Stimulated activated CD4-positive, alpha-beta T cell treated with anti-CD3 and anti-CD28 coated beads, TNF-alpha, amount 100 ng/mL, for 4 hours (primary cell): ENCODE results near the gene GABBR2.

Experiments
- DNase-seq, 3 experiments: peaks; one replicate each; pipeline ENCODE4 v3.0.0-alpha.2; 2020; ENCODE audit warnings: low read depth in 3 of 3

GABBR2 gene

DNA sequence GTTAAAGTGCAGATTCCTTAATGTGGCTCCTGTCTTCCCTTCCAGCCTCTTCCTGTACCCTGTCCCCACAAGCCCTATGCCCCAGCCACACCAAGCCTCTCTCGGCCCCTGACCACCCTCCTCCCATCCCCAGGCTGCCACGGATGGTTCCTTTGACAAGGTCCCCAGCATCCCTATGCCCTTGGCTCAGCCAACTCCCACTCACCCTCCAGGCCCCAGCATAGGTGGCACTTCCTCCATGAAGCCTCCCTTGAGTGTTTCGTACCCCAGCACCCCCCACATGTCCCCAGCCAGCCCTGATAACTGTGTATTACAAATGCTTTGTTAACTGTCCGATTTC is 337.8 kb downstream of the GABBR2 start:
- DNase-seq, result no peak

- no peak for DNase-seq
Measured at GRCh38 chr9:98370300-98370975, 338.3 kb downstream of the GABBR2 start.

DNA sequence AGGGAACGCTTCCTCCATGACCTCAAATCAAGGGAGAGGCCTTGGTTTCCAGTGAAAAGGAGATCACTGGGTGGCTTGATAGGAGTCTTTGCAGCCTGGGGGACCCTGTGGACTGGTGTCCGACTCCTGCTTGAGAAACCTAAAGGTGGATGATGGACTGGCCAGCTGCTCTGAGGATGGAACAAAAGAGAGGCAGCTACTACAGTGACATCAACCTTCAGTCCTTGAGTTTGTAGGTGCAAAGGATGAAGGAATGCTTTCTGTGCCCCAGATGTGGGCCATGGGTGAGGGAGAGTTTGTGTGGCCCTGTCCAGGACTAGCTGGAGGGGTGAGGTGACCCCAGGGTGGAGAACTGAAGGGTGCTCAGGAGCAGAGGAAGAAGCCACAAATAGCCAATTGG is 338.8 kb downstream of the GABBR2 start:
- DNase-seq, result no peak

DNA sequence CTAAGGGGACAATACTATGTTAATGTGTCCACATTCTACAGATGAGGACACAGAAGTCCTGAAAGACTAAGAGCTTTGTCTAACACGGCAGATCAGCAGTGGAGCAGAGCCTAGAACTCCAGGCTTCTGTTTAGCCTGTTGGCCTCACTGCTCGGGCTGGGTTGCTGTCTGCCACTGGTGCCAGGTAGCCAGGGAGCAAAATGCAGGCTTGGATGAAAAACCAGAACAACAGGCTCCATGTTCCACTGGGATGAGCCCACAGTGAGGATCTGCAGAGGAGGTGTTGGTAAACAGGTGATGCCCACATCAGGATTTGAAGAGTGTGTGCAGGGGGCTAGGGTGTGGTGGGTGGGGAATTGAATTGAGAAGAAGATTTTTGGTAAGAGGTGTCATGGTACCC is 339.3 kb downstream of the GABBR2 start:
- DNase-seq, result no peak

GRCh38 chr9:98369066-98369425 is 339.7 kb downstream of the GABBR2 start:
- DNase-seq, result no peak

DNA sequence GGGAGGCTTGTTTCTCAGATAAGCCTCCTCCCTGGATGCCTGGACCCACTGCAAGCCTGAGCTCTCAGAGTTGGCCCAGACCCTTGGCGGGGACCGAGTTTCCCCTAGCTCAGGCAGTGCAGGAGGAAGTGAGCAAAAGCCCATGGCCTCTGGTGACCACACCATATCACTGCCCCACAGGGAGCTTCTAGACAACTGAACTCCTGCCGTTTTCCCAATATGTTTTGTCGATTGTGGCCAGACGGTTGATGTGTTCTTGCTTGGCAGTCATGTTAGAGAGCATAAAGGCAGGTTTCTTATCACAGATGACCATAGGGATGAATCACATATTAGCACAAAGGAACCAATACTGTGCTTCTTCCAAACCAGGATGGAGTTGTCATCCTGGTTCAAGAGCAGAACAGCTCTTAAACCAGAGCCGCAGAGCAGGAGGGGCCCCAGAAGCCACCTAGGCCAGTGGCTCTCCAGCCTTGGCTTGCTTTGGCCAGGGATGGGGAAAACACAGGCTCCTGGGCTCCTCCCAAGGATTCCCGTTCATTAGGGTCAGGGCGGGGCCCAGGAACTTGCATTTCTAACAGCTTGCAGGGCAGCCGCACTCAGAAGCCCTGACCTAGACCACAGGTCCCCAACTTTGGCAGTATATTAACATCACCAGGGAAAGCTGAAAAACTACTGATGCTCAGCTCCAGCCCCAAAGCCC is 340.2 kb downstream of the GABBR2 start:
- DNase-seq, result no peak

GRCh38 chr9:98367923-98368322 is 340.8 kb downstream of the GABBR2 start:
- DNase-seq, result no peak

DNA sequence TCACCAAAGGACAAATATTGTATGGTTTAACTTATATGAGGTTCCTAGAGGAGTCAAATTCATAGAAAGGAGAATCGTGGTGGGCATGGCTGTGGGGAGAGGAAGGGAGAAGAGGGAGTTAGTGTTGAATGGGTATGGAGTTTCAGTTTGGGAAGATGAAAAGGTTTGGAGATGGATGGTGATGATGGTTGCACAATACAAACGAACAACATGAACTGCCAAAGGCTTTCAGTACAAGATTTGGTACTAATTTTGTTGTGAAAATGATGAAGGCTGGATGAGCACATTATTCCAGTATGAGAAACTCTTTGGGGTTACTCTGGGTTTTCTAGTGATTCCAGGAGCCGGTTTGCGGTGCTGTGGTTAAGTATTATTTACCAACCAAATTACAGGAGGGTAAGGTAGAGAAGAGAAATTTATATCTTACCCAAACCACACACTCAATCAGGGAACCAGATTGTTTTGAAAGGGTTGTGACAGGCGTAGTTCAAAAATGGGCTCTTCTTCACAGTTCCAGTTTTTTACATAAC is 341.3 kb downstream of the GABBR2 start:
- no peak for DNase-seq

DNA sequence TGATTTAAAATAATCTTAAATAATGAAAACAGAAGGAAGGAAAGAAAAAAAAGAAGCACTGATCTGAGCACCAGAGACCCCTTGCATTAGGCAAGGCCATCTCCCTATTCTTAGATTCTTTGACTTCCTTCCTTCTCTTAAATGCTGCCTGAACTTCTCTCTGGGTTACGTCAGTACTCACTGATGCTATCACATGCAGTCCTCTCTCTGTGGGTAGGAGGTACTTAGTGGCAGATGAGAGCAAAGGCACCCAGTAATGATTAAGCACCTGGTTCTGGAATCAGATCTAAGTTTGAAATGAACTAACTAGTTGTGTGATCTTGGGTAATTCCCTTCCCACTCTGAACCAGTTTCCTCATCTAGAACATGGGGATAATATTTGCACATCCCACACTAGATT is 343.0 kb downstream of the GABBR2 start:
- no peak for DNase-seq

- no peak for DNase-seq
Measured at GRCh38 chr9:98365227-98365669, 343.5 kb downstream of the GABBR2 start.

DNA sequence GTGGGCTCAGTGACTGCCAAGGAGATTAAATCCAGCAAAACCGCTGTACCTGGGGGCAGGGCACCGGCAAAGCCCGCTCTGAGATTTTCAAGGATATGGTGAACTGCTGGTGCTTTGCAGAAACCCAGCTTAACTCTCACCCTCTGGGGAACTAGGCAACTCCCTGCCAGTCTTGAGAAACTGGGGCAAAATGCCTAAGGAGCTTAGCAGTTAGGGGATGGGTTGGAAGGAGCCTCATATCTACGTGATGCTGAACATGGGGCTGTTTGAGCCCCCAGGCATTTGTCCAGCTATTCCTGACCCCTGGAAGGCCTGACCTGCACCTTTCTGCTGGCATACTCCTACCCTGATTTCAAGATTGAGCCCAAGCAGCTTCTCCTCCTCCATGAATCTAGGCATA is 344.6 kb downstream of the GABBR2 start:
- DNase-seq, result no peak

- no peak for DNase-seq
Measured at GRCh38 chr9:98363644-98364043, 345.1 kb downstream of the GABBR2 start.

DNA sequence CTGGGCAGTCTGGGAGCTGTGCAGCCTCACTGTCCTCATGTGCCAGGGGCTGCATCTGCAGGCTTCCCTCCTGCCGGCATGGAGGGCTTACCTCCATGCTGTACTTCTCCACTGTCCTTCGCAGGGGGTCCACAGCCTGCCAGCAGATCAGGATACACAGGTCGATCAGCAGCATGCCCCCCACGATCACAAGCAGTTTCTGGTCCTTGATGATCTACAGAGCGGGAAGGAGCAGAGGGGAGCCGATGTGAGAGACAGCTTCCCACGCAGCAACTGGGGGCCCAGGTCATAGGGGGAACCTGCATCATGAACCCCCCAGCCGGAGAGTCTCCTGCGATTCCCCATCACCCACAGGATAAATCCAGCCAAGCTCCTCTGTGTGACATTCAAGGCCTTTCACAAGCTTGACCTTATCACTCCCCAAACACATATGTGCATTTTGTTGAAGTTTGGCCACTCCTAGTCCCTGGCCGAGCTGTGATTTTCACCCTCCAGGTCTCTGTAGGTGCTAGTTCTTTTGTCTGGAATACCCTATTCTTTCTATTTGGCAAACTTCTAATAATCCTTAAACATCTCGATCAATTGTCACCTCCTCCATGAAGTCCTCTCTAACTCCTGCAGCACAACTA is 346.0 kb downstream of the GABBR2 start:
- no peak for DNase-seq

DNA sequence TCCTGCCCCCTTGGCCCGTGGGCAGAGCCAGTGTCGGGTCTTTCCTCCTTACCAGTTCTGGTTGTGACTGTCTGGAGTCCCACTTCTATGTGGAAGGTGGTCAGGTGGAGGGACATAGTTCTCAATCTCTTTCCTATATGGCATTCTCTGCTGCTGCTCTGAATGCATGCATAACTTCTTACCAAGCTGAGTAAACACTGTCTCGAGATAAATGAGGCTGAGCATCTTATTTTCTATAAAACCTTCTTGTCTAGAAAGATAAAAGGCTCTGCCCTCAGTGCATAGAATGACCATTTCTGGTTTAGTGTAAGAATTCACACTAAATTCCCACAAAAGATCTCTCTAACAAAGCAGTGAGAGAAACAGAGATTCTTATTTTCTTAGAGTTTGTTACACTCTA is 347.1 kb downstream of the GABBR2 start:
- DNase-seq, result no peak

GRCh38 chr9:98360176-98360708 is 348.5 kb downstream of the GABBR2 start:
- DNase-seq, result no peak

GRCh38 chr9:98359569-98359968 is 349.2 kb downstream of the GABBR2 start:
- no peak for DNase-seq

- no peak for DNase-seq
Measured at GRCh38 chr9:98357921-98358535, 350.7 kb downstream of the GABBR2 start.

GRCh38 chr9:98356953-98357690 is 351.6 kb downstream of the GABBR2 start:
- no peak for DNase-seq

- no peak for DNase-seq
Measured at GRCh38 chr9:98356326-98356725, 352.4 kb downstream of the GABBR2 start.

DNA sequence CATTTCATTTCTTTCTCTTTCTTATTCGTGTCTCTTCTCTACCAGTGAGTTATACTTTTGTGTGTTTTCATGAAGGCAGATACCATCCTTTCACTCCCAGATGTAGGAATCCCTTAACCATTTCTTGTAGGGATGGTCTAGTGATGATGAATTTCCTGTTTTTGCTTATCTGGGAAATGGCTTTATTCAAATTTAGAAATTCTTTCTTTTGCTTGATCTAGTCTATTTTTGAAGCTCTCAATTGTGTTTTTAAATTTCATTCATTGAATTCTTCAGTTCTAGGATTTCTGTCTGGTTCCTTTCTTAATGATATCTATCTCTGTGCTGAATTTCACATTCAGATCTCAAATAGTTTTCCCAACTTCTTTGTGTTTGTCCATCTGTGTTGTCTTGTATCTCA is 357.4 kb downstream of the GABBR2 start:
- no peak for DNase-seq

DNA sequence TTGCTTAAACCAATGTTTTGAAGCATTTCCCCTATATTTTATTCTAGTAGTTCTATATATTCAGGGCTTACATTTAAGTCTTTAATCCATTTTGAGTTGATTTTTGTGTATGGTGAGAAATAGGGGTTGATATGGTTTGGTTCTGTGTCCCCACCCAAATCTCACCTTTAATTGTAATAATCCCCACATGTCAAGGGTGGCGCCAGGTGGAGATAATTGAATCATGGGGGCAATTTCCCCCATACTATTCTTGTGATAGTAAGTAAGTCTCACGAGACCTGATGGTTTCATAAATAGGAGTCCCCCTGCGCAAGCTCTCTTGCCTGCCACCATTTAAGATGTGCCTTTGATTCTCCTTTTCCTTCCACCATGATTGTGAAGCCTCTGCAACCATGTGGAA is 361.1 kb downstream of the GABBR2 start:
- no peak for DNase-seq

DNA sequence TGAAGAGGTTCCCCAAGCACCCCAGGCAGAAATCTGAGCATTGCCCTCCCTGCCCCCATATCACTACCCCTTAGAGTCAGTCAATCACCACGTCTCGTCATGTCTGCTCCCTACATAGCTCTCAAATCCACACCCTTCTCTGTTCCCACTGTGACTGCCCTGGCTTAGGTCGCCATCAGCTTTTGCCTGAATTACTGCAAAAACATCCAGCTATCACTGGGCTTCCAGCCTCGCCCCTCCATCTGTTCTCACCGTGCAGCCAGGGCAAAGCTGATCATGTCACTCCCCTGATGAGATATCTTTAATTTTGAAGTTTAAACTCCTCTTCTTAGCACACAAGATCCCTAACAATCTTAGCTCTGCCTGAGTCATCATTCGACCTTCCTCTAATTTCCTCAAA is 363.7 kb downstream of the GABBR2 start:
- no peak for DNase-seq
